Tibial nerve (tissue), 4 donors: Measurements from ENCODE around the gene VPS13D. TPM values are rescaled to one million over a fixed set of nuclear protein-coding genes. Genes with fewer than 3 reads are reported as not detected.
A peak's percentile ranks its signal among the peaks of the same experiment; 100 is the strongest.

Source experiments
- DNase-seq, 2 donors: peaks; one replicate each; pipeline ENCODE4 v3.0.0-alpha.2; 2019; ENCODE audit warnings: low spot score in 2 of 2
- H3K27ac ChIP-seq, 4 donors: fragments of 200-600 bp; sonication (generic) in 3 of 4; one replicate each; pipeline ENCODE4 v1.5.1; 2017 to 2019; ENCODE audit warnings: mild to moderate bottlenecking in 1 of 4
- H3K27me3 ChIP-seq, 2 donors: fragments of 200-600 bp; sonication (generic) in 1 of 2; one replicate each; pipeline versions ENCODE4 v1.5.1 to v1.6.0; 2017 to 2019
- H3K36me3 ChIP-seq, 3 donors: fragments of 200-600 bp; sonication (generic); one replicate each; pipeline ENCODE4 v1.5.1; 2018 to 2019
- H3K4me1 ChIP-seq, 4 donors: fragments of 200-600 bp; sonication (generic) in 3 of 4; one replicate each; pipeline ENCODE4 v1.5.1; 2017 to 2019
- H3K4me3 ChIP-seq, 4 donors: fragments of 200-600 bp; sonication (generic) in 3 of 4; one replicate each; pipeline ENCODE4 v1.5.1; 2017 to 2019; ENCODE audit warnings: mild to moderate bottlenecking in 1 of 4, moderate library complexity in 1 of 4
- H3K9me3 ChIP-seq, 4 donors: fragments of 200-600 bp; sonication (generic) in 3 of 4; one replicate each; pipeline ENCODE4 v1.5.1; 2017 to 2019
- EP300 ChIP-seq, 2 donors: sonication (generic); formaldehyde crosslinking; IDR thresholded peaks; one replicate each; pipeline ENCODE4 v1.6.1; 2017; ENCODE audit warnings: antibody characterized with exemption in 2 of 2, mild to moderate bottlenecking in 1 of 2
- POLR2A ChIP-seq, 2 donors: fragments of 450-650 bp; IDR thresholded peaks; one replicate each; pipeline ENCODE4 v1.6.1; 2017; ENCODE audit warnings: antibody characterized with exemption in 2 of 2, mild to moderate bottlenecking in 2 of 2, moderate library complexity in 2 of 2
- WGBS, 2 donors: methylation state at CpG; one replicate each; pipeline ENCODE4 v1.1.5; 2018; 5-methylcytosine and 5-hydroxymethylcytosine counted together
- total RNA-seq, 4 donors: library from RNA; depleted of rRNA; stranded (reverse); fragments of >200 nt; gene quantifications; one replicate each; pipeline ENCODE4 v1.1.0, GENCODE V29; 2016
- TF ChIP-seq, protein P1 (sequence below), 5 experiments: fragments of 200-600 bp in 3 of 5; fragments of 450-650 bp in 2 of 5; sonication (generic) in 3 of 5; IDR thresholded peaks; one replicate each; pipeline ENCODE4 v1.5.1; 2016 to 2019; ENCODE audit warnings: antibody characterized with exemption in 5 of 5, mild to moderate bottlenecking in 3 of 5, moderate library complexity in 2 of 5

VPS13D gene
- total RNA-seq, 4 donors from 2014 or later = 99.2 to 132 (median 110) TPM

DNA sequence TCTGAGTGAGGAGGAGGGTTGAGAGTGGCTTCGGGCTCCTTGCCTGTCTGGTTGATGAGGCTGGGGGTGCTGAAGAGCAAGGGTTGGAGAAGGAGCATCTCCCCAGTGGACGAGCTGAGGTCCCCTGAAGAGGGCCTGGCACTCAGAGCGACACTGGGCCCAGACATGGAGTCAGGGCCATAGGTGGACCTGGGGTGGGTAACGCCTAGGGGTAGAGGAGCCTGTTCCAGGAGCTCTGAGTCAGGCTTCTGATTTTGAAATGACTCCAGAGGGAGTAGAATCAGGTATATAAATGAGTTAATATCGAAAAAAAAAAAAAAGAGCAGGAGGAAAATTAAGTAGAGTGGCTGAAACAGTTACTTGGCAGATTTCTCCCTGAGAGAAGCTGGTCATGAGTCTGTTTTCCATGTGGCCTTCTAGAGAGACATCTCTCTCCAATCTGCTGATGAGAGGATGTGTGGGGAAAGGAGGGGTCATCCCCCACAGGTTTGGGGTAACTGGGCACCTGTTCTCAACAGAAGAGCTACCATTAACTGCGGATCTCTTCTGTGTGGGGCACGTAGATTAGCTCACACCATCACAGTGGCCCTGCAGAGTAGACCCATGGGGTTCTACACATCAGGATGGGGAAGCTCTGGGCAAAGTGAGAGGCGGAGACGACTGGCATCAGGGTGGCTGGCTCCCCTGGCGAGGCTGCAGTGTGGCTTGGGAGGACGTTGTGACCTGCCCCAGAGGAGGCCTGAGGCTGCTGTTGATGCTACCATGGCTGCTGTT is 272.7 kb downstream of the VPS13D start:
- peaks cover 0 to 38% (median 0%) of the 10 kb centered on the region in 3 donors for H3K36me3 ChIP-seq
- no peaks in the 10 kb centered on the region for H3K9me3 ChIP-seq
- H3K4me3 ChIP-seq = no peak overlapping the region
- TF ChIP-seq, protein P1, sequence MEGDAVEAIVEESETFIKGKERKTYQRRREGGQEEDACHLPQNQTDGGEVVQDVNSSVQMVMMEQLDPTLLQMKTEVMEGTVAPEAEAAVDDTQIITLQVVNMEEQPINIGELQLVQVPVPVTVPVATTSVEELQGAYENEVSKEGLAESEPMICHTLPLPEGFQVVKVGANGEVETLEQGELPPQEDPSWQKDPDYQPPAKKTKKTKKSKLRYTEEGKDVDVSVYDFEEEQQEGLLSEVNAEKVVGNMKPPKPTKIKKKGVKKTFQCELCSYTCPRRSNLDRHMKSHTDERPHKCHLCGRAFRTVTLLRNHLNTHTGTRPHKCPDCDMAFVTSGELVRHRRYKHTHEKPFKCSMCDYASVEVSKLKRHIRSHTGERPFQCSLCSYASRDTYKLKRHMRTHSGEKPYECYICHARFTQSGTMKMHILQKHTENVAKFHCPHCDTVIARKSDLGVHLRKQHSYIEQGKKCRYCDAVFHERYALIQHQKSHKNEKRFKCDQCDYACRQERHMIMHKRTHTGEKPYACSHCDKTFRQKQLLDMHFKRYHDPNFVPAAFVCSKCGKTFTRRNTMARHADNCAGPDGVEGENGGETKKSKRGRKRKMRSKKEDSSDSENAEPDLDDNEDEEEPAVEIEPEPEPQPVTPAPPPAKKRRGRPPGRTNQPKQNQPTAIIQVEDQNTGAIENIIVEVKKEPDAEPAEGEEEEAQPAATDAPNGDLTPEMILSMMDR (IDR thresholded peaks at IDR 0.05) = no peak
- TF ChIP-seq POLR2A (IDR thresholded peaks at IDR 0.05) (no peak), EP300 (IDR thresholded peaks at IDR 0.05) (no peak)
- DNase-seq = no peak
- WGBS, 2 donors = 92 to 97% methylated on average over 11 of the region's 11 CpGs
- H3K4me1 ChIP-seq = peaks cover 0 to 64% (median 0%) of the 10 kb centered on the region in 4 donors
- no peaks in the 10 kb centered on the region for H3K27me3 ChIP-seq
- H3K27ac ChIP-seq = no peak overlapping the region

DNA sequence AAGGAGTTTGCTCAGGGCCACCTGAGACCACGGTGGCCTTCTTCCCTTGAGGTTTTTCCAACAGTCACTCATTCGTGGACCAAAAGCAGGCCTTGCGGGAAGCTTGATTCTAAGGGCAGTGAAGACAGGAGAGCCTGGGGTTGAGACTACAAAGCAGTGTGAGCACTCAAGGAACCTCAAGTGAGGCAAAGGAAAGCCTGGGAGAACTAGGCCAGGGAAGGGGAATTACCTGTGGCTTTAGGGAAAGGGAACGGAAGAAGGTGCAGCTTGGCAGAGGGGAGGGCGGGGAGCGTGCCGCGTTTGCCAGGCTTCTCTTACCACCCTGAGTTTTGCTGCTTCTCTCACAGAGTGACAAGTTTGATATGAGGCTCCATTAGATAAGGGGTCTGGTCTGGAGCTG is 273.9 kb downstream of the VPS13D start:
- 83 to 94% methylated on average over 8 of the region's 8 CpGs for WGBS, 2 donors
- Histone ChIP-seq H3K4me3 (no peak overlapping the region), H3K36me3 (peaks cover 0 to 34% (median 0%) of the 10 kb centered on the region in 3 donors), H3K9me3 (no peaks in the 10 kb centered on the region), H3K27ac (peak overlapping the region in 2 of 4 donors; percentile 75 to 76), H3K27me3 (no peaks in the 10 kb centered on the region), H3K4me1 (peaks cover 0 to 55% (median 0%) of the 10 kb centered on the region in 4 donors)
- no peak for DNase-seq
- TF ChIP-seq EP300 (IDR thresholded peaks at IDR 0.05) (no peak), POLR2A (IDR thresholded peaks at IDR 0.05) (no peak)
- TF ChIP-seq, protein P1 (IDR thresholded peaks at IDR 0.05) = no peak

DNA sequence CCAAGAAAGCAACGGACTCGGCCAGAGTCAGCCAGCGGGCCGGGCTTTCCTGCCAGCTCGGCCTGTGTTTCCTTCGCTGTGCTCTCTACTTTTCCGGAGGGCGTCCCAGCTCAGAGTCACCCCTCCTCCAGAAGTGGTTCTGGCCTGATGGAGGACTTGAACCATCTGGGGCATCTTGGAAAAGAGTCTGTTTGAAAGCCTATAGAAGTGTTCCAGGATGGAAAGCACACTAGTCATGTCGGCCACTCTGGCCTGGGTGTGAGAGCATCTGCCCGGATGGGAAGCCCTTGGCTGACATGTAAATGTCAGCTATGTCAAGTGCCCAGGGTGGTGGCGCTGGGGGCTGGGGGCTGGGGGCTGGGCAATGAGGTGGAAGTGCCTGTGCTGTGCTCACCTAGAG is 274.8 kb downstream of the VPS13D start:
- Histone ChIP-seq H3K4me1 (peaks cover 0 to 52% (median 1%) of the 10 kb centered on the region in 4 donors), H3K9me3 (no peaks in the 10 kb centered on the region), H3K36me3 (peaks cover 0 to 30% (median 0%) of the 10 kb centered on the region in 3 donors), H3K4me3 (no peak overlapping the region), H3K27ac (peak overlapping the region in 3 of 4 donors; percentile 30 to 76 (median 75)), H3K27me3 (no peaks in the 10 kb centered on the region)
- TF ChIP-seq POLR2A (IDR thresholded peaks at IDR 0.05) = no peak
- no peak for TF ChIP-seq EP300 (IDR thresholded peaks at IDR 0.05)
- TF ChIP-seq, protein P1 (IDR thresholded peaks at IDR 0.05) = no peak
- WGBS, 2 donors = 78 to 84% methylated on average over 9 to 11 of the region's 11 CpGs
- no peak for DNase-seq

DNA sequence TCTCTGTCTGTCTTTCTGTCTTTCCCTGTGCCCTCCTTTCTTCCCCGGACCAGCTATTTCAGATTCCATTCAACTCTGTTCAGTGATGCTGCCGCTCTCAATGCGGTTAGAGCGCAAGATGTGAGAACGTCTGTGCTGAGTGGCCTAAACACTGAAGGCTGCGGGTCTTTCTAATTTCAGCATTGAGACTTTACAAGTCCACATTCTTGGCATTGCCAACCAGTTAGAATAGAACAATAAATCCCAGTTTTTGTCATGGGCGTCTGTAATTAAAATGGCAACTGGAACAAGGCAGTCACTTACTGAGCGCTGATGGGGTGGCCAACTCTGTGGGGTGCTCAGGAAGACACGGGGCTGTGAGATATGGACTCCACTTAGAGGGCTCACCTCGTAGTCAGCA is 275.4 kb downstream of the VPS13D start:
- Histone ChIP-seq H3K4me3 (no peak overlapping the region), H3K27me3 (no peaks in the 10 kb centered on the region), H3K36me3 (peaks cover 0 to 30% (median 0%) of the 10 kb centered on the region in 3 donors), H3K27ac (peak overlapping the region; percentile 21 to 76 (median 52)), H3K9me3 (no peaks in the 10 kb centered on the region), H3K4me1 (peaks cover 0 to 52% (median 6%) of the 10 kb centered on the region in 4 donors)
- no peak for TF ChIP-seq POLR2A (IDR thresholded peaks at IDR 0.05)
- TF ChIP-seq EP300 (IDR thresholded peaks at IDR 0.05) = no peak
- TF ChIP-seq, protein P1 (IDR thresholded peaks at IDR 0.05) = no peak
- DNase-seq = no peak
- WGBS, 2 donors = 45 to 58% methylated on average over 10 of the region's 10 CpGs

DNA sequence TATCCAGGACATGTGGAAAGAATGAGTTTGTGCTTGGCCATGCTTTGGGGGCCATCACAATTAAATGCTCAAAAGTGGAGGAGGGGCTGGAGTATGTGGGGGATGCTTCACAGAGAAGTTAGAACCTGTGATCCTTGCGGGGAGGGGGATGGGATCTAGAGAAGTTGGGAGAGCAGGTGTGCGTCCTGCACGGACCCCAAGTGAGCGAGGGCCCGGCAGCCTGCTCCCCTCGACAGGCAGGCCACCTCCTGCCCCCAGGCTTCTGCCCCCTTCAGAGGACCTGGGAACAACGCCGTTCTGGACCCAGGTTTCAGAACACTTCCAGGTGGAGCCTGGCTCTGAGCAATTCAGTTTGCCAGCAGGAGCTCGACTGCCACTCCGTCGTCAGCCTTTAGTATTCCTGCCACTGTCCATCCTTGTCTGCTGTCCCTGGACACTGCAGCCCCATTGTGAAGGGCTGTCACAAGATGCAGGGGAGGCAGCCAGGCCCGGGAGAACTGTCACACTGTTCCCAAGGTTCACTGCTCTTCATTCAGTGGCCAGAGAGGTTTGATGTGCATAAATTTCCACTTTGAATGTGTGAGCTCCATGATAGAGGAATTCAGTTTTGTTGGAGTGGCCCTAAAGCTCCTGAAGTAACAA is 275.9 kb downstream of the VPS13D start:
- TF ChIP-seq EP300 (IDR thresholded peaks at IDR 0.05) = no peak
- TF ChIP-seq, protein P1 (IDR thresholded peaks at IDR 0.05) = no peak
- TF ChIP-seq POLR2A (IDR thresholded peaks at IDR 0.05) = no peak
- H3K36me3 ChIP-seq = peaks cover 0 to 30% (median 0%) of the 10 kb centered on the region in 3 donors
- DNase-seq = no peak
- 69 to 78% methylated on average over 9 to 12 of the region's 12 CpGs for WGBS, 2 donors
- H3K27ac ChIP-seq = peak overlapping the region; percentile 21 to 76 (median 52)
- H3K4me1 ChIP-seq = peaks cover 0 to 56% (median 8%) of the 10 kb centered on the region in 4 donors
- no peaks in the 10 kb centered on the region for H3K27me3 ChIP-seq
- no peaks in the 10 kb centered on the region for H3K9me3 ChIP-seq
- no peak overlapping the region for H3K4me3 ChIP-seq
